HG03457 (cell line): ENCODE measurements around the gene CLK2.
"Not testable (repeated sequence)": the region's sequence is repeated elsewhere in the genome, so short reads cannot be mapped to it uniquely, and the experiment has no call there.

ENCODE experiments used
- ATAC-seq: cut with Tn5 transposase; IDR thresholded peaks from one replicate; pipeline ENCODE4 v1.9.1; 2021; ENCODE audit warnings: moderate number of reproducible peaks; ENCODE audit not compliant: unreplicated experiment

The CLK2 gene

DNA sequence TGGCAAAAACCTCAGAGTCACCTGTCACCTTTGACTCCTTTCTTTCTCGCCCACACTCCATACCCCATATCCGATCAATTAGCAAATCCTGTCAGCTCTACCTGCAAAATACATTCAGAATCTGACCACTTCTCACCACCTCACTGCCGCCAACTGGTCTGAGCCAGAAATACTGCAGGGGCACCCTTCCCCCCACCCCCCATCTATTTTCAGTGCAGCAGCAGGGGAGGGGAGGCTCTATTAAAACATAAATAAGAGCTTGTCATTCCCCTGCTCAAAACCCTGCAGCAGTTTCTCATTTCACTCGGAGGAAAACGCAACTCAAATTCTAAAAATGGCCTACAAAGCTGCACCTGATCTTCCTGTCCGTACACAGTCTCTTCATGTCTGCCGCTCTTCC lies 24.1 kb upstream of the CLK2 start:
- ATAC-seq: no peak

DNA sequence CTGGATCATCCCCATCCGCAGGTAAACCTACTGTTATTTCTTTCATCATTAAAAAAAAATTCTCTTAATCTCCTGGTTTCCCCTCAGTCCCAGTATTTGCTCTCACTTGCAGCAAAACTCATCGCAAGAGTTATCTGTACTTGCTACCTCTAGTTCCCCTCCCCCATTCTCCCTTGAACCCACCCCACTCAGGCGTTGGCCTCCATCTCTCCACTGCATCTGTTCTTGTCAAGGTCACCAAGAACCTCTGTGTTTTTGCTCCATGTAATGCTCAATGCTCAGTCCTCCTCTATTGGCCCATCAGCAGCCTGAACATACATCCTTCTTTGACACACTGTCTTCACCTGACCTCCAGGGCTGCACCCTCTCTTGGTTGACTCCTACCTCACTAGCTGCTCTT lies 23.4 kb upstream of the CLK2 start:
- ATAC-seq: no peak

DNA sequence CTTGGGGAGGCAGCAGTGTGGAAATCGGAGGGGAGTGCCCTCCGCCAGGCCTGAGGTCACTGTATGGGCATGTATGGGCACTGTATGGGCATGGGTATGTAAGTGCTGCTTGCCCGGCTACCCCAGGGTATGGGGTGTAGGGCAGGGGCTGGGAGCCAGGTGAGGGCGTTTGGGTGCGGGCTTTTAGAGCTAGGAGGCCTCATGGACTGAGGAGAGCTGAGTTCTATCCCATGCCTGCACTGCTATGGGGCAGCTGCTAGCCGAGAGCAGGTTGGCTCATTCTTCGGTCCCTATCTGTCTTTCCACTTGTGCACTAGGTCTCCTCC lies 22.6 kb upstream of the CLK2 start:
- no peak for ATAC-seq

DNA sequence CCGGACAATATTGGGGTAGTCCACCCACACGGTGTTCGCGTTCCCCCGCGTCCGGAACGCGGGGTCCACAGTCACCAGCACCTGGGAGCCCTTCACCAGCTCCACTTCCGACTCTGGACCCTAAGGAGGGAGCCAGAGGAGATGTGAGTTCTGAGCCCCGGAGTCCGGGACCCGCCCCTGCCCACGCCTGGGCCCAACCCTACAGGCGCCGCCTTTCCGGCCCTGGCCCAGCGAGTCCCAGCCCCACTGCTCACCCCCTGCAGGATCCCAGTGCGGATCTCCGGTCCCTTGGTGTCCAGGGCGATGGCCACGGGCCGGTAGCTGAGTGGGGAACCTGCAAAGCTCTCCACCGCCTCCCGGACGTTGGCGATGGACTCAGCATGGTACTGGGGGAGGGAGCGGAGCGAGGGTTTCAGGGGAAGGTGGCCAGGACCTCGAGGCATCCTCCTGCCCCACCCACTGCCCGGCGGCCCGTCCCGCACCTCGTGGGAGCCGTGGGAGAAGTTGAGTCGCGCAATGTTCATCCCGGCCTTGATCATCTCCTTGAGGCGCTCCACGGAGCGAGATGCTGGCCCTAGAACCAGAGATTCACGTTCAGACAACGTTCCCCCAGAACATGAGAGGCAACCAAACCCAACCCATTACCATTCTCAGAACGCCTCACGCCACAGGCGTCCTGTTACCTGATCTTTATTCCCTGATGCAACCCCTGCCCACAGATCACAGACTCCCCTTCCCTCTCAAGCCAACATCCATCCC lies 22.1 kb upstream of the CLK2 start:
- no peak for ATAC-seq

DNA sequence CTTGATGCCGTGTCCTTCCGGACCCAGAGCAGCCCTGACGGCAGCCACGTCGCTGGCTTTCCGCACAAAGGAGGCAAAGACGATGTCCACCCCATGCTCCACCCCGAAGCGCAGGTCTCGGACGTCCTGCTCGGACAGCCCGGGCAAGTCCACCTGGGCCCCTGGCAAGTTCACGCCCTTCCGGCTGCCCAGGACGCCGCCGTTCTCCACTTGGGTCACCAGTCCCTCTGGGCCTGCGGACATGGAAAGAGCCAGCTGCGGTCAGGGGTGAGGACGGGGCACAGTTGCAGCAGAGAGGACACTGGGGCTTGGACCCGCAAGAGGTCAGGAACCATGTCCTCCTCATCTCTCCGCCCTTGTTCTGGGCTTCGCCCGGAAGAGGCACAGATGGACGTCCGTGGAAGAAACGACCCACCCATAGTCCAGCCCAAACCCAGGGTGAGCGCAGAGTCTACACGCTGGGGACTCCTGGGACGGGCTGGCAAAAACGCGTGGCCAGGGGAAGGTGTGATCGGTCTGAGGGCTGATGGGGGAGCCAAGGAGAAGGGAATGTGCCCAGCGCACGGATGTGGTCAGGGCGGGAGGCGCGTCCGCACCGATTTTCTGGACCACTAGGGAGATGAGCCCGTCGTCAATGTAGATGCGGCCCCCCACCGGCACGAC lies 21.3 kb upstream of the CLK2 start:
- ATAC-seq: no peak

DNA sequence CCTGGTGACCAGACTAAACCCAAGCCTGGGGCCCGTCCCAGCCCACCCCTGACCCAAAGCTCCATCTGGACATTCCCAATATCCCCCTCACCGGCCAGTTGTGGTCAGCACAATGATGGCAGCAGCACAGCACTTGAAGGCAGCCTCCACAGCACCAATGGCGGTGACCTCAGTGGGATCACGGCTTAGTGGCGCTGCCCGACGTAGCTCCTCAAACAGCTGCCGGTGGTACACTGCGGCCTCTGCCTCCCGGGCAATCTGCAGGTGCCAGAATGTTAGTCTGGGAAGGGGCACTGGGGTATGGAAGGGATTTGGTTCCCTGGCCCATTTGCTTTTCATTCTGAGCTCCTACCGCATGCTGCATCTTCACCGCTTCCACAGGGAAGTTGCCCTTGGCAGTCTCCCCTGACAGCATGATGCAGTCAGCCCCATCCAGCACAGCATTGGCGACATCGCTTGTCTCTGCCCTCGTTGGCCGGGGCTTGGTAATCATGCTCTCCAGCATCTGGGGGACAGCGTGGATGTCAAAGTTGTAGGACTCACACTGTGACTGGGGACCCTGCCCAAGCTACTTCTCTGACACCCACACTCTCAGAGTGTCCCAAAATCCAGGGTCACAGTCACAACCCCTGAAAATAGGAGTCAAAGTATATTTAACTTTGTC lies 19.9 kb upstream of the CLK2 start:
- ATAC-seq: no peak

DNA sequence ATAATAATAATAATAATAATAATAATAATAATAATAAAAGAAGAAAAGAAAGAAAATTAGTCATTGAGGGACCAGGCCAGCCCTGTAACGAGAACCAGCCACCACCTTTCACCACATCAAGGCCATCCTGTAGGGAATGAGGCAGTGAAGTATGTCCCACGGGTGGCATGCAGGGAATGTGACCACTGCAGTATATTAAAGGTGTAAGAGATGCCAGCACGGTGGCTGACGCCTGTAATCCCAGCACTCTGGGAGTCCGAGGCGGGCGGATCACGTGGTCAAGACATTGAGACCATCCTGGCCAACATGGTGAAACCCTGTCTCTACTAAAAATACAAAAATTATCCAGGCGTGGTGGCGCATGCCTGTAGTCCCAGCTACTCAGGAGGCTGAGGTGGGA lies 17.7 kb upstream of the CLK2 start:
- ATAC-seq: not testable (repeated sequence)

DNA sequence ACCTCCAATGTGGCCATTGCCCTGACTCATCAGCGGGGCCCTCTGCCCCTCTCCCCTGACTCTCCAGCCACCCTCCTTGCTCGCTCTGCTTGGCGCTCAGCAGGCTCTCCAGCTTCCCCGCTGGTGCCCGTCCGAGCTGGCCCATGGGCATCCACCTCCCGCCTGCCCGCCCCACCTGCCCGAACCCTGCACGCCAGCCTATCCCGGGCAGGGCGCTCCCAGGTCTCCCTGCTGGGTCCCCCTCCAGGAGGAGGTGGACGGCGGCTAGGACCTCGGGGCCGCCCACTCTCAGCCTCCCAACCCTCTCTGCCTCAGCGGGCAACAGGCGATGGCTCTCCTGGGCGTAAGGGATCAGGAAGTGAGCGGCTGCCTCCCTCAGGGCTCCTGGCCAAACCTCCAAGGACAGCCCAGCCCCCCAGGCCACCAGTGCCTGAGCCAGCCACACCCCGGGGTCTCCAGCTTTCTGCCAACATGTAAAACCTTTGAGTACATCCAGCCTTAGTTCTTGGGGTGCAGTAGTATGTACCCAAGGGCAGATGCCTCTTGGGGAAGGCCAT lies 14.8 kb upstream of the CLK2 start:
- ATAC-seq: no peak

DNA sequence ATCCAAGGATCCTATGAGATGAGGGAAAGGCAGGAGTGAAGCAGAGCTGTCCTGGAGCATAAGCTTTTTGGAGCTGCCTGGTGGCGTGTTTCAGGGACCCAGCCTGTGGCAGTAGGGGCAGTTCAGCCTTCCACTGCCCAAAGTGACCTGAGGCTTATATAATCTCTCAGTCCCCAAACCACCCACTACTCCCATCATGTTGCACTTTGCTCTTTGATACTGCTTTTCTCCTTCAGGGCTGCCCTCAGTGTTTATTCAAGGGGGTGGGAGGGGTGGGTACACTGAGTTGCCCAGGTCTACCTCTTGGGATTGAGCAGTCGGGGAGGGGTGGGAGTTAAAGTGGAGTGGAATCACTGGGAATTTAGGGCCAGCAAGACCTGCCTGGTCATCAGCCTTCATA lies 13.2 kb upstream of the CLK2 start:
- no peak for ATAC-seq

DNA sequence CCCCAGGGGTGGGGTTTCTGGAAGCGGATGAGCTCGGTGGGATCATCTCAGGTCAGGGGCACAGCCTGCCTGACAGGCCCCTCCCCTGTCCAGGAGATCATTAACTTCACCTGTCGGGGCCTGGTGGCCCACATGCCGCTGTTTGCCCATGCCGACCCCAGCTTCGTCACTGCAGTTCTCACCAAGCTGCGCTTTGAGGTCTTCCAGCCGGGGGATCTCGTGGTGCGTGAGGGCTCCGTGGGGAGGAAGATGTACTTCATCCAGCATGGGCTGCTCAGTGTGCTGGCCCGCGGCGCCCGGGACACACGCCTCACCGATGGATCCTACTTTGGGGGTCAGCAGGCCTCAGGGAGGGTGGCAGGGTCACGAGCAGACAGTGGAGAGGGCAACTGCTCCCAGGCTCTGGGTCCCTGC lies 12.3 kb upstream of the CLK2 start:
- no peak for ATAC-seq

DNA sequence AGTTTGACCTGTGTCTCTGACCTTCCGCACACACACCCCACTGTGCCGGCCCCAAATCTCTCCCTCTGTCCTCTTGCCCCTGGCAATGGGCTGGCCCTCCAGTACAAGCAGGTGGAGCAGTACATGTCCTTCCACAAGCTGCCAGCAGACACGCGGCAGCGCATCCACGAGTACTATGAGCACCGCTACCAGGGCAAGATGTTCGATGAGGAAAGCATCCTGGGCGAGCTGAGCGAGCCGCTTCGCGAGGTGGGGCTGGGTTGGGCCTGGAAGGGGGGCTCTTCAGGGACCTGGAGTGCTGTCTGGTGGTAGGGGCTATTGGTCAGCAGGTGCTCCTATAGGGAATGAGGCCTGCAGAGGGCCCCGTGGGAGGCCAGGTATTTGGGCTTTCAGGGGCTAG lies 11.8 kb upstream of the CLK2 start:
- ATAC-seq: no peak

DNA sequence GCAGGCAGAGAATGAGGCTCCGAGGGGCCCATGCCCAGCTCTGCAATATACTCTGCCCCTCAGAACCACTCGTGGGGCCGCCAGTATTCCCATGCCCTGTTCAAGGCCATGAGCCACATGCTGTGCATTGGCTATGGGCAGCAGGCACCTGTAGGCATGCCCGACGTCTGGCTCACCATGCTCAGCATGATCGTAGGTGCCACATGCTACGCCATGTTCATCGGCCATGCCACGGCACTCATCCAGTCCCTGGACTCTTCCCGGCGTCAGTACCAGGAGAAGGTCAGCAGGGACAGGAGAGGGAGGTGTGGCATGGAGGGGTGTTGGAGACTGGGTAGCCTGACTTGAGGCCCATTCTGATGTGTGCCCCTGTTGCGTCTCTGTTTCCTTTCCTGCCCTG lies 11.2 kb upstream of the CLK2 start:
- ATAC-seq: no peak

DNA sequence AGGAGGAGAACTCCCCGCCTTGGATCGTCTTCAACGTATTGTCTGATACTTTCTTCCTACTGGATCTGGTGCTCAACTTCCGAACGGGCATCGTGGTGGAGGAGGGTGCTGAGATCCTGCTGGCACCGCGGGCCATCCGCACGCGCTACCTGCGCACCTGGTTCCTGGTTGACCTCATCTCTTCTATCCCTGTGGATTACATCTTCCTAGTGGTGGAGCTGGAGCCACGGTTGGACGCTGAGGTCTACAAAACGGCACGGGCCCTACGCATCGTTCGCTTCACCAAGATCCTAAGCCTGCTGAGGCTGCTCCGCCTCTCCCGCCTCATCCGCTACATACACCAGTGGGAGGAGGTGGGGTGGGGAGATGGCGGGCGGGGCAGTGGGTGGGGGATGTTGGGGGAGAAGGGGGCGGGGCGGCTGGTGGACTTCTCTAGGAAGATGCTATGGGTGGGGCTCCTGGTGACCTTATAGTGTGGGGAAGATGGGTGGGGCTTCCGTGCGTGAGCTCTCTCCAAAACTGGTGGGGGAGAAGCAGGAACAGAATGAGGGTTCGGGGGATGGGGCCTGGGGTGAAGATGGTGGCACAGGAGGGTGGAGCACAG lies 9.3 kb upstream of the CLK2 start:
- no peak for ATAC-seq

DNA sequence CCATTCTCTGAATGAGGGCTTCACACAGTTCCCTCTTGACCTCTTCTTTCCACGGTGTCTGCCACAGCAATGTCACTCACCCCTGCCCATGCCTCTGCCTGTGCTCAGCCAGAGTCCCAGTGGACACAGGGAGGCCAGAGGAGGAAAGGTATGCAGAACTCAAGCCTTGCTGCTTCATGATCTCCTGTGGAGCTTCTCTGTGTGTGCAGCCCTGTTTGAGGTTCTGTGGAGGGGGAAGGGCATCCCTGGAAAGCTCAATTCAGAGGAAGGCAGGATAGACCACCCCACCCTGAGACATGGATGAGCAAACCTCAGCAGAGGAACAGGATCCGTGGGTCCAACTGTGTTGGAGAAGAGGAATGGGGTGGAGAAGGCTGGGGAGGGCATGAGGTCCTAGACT lies 6.0 kb upstream of the CLK2 start:
- no peak for ATAC-seq

DNA sequence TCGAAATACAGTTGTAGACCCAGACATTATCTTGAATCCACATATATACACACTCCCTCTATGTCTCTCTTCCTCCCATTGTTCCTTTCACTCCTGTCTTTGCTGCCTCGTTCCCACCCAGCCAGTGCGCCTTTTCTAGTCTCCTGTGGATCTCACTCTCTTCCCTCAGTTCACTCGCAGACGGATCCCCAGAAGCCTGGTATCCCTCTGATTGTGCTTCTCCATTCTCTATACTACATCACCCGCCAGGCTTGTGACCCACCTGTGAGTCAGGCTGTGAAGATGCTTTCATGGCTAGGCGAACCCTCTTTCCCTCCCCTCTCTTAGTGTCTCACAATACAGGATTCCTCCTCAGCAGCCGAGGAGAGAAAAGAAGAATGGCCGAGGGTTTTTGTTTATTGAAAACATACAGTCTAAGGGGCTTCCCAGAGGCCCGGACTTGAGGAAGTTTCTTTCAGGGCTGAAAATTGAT lies 5.4 kb upstream of the CLK2 start:
- no peak for ATAC-seq

DNA sequence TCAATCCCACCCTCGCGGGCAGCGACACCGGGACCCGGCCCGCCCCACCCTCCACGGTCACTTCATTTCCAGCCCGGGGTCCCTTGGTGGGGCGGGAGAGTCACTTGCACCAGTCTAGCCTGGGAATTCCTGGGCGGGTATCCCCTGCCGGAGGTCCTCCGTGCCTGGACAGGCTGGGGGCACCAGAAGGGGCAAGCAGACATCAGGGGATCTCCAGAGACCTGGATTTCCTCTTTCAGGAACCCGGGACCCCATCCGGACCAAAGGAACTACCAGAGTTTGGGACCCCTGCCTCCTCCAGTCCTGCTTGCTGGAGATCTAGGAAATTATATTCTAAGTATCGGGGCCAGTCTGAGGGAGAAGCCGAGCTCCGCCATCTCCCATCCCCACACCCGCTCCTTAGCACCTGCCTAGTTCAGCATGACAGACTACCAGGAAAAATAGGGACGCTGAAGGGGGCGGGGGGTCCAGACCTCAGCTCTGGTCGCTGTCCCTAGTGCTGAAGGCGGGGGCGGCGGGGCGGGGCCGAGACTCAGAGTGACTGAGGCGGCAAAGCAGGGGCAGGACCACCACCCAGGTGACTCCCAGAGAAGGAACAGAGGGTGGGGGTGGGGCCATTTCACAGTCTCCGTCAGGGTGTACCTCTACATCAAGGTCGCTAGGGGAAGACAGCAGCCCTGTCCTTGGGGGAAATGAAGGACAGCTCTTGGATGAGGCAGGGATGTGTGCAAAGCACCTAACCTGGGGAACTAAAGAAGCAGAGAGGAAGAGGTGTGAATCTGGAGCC lies 4.8 kb upstream of the CLK2 start:
- no peak for ATAC-seq

DNA sequence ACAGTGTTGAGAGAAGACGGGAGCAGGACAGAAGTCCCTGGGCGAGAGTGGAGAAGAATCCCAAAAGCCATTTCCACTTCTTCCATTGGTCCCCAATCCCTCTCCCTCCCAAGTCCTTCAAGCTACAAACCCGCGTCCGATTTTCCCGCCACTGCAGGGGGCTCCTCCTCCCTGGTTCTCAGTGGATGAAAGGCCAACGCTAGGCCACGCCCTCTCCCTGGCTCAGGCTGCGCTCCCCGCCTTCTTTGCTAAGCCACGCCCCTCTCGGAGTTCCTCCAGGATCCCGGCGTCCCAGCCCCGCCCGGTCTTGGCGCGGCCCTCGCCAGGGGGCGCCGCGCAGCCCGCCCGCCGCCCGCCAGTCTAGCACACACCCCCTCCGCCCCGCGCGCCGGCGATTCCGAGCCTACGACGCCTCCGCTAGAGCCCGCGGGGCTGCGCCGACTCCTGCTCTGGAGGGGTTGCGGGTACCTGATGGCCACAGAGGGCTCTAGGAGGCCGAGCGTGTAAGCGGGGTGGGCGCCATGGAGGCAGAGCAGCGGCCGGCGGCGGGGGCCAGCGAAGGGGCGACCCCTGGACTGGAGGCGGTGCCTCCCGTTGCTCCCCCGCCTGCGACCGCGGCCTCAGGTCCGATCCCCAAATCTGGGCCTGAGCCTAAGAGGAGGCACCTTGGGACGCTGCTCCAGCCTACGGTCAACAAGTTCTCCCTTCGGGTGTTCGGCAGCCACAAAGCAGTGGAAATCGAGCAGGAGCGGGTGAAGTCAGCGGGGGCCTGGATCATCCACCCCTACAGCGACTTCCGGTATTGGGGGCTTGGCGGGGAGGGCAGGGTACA lies 4.0 kb upstream of the CLK2 start, which contains the start of gene HCN3:
Gene HCN3 (plus strand): TSS at position 394 of the 832 bp plus-strand sequence. CDS start 128 bp downstream, at position 522.
- ATAC-seq: peak; percentile 55

DNA sequence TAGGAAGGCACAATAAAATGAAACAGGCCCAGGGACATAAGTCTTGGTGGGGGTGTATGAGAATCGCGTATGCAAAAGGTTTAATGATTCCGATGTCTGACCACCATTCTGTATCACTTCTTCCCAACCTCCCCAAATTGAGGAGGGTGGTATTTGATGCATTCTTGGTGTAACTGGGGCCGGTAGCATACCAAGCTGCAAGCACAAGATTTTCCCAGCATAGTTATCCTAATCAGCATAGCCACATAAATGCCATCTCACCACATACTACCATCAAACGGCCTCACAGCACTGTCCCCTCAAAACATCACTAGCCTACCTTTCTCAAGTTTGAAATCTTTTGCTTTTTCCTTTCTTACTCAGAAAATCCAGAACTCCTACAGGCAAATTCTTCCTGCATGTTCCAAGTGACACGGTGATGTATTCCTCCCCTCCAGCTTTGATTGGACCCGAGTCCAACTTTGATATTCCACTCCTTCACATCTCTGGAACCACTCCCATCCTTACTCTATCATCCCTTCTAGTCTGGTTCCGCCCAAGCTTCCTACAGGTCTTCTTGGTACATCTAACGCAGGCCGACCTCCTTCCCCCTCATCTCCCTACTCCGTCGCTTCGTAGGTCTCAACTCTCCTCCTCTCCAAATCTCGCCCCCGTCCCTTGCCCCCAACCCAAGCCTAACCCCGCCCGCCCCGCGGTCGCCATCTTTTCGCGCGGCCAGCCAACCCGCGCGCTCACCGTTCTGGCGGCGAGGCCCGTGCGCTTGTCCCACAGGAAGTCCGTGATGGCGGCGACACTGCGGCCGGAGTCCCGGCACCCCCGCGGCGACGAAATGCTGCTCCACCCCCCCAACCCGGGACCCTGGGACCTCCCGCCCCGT lies 600 bp downstream of the CLK2 start:
- ATAC-seq: peak; percentile 23

DNA sequence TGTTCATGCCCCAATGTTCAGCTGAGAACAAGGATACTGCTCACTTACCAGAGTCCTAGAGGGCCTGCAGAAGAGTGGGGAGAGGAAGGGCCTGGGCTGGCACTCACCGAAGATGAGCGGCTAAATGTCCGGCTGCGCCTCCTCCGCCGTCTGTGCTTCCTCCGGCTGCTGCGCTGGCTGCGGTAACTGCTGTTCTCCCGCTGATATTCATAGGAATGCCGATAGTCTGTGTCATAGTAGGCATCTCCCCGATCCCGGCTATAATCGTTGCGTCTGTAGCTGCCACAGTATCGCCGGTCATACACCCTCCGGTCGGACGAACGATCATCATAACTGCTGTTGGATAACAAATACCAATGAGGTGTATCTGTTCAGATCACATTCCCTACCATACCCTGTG lies 3.9 kb downstream of the CLK2 start:
- no peak for ATAC-seq
